WERI-Rb-1 (cell line): Measurements from ENCODE around the gene SLC16A3.

Experiments
- DNase-seq: peaks from one replicate; pipeline ENCODE4 v3.0.0-alpha.2; 2020
- H3K27ac ChIP-seq: fragments of 250-450 bp; sonication (Bioruptor Pico); 2 replicates; pipeline ENCODE4 v1.5.1; 2020; ENCODE audit warnings: mild to moderate bottlenecking, moderate library complexity
- H3K27me3 ChIP-seq: fragments of 250-450 bp; sonication (Bioruptor Pico); 2 replicates; pipeline ENCODE4 v1.5.1; 2021; ENCODE audit warnings: mild to moderate bottlenecking, low read depth, moderate library complexity; ENCODE audit not compliant: insufficient read depth, severe bottlenecking
- H3K36me3 ChIP-seq: fragments of 250-450 bp; sonication (Bioruptor Pico); 2 replicates; pipeline ENCODE4 v1.5.1; 2020; ENCODE audit warnings: mild to moderate bottlenecking, moderate library complexity
- H3K4me3 ChIP-seq: 2 replicates; pipeline ENCODE4 v1.5.1; 2011; ENCODE audit warnings: low read depth, mild to moderate bottlenecking, control low read depth, low read length
- H3K9me3 ChIP-seq: fragments of 250-450 bp; sonication (Bioruptor Pico); 2 replicates; pipeline ENCODE4 v1.5.1; 2021; ENCODE audit warnings: mild to moderate bottlenecking, moderate library complexity; ENCODE audit not compliant: severe bottlenecking
- CTCF ChIP-seq: IDR thresholded peaks from 2 replicates; pipeline ENCODE4 v1.5.1; 2011; ENCODE audit warnings: low read depth, mild to moderate bottlenecking, control low read depth, inconsistent platforms, low read length

Gene SLC16A3

GRCh38 chr17:82237083-82237745, 8.4 kb downstream of the SLC16A3 start:
- Histone ChIP-seq H3K9me3 (peaks cover 3% of the 10 kb centered on the region), H3K27me3 (no peaks in the 10 kb centered on the region), H3K27ac (peak overlapping the region; percentile 7), H3K4me3 (no peak overlapping the region), H3K36me3 (peaks cover 35% of the 10 kb centered on the region)
- DNase-seq, result no peak
- TF ChIP-seq CTCF, result no peak

- Histone ChIP-seq H3K4me3 (no peak overlapping the region), H3K9me3 (peaks cover 3% of the 10 kb centered on the region), H3K27me3 (no peaks in the 10 kb centered on the region), H3K36me3 (peaks cover 42% of the 10 kb centered on the region), H3K27ac (peak overlapping the region; percentile 27)
- DNase-seq, result no peak
- TF ChIP-seq CTCF, result no peak
These were observed 9.1 kb downstream of the SLC16A3 start for GRCh38 chr17:82237746-82238471.

- Histone ChIP-seq H3K27ac (peak overlapping the region; percentile 27), H3K4me3 (peak overlapping the region; percentile 27)
These were observed 9.8 kb downstream of the SLC16A3 start for GRCh38 chr17:82238472-82239201.

GRCh38 chr17:82239401-82239925, 10.6 kb downstream of the SLC16A3 start:
- H3K36me3 ChIP-seq, result peaks cover 57% of the 10 kb centered on the region
- H3K27me3 ChIP-seq, result no peaks in the 10 kb centered on the region
- H3K9me3 ChIP-seq, result peaks cover 3% of the 10 kb centered on the region
- DNase-seq, result no peak
- TF ChIP-seq CTCF, result no peak
- H3K27ac ChIP-seq, result no peak overlapping the region
- no peak overlapping the region for H3K4me3 ChIP-seq

More at GRCh38 chr17:82238472-82239201, 9.8 kb downstream of the SLC16A3 start:
- Histone ChIP-seq H3K9me3 (peaks cover 3% of the 10 kb centered on the region), H3K27me3 (no peaks in the 10 kb centered on the region), H3K36me3 (peaks cover 49% of the 10 kb centered on the region)
- peak; percentile 85 for DNase-seq
- TF ChIP-seq CTCF, result no peak

DNA sequence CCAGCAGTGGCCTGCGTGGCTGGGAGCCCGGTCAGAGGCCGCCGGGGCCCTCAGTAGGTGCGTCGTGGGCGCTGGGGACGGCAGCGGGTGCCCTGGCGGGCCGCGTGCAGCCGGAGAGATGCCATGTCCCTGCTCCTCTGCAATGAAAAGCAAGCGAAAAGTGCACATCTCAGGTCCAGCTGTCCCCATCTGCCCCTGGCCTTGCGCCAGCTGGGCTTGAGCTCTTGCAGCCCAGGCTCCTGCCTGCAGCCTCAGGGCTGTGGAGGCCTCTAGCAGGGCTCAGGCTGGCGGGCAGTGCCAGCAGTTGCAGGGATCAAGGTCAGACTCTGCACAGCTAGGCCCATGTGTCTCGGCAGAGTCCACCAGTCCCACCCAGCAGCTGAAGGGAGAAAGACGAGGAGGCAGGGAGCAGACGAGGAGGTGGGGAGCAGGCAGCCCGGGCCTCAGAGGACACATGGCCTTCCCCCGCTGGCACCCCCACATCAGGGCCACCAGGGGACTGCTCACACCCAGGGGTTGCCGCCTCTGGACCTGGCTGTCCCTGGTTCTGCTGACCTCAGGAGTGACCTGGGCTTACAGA, 11.2 kb downstream of the SLC16A3 start:
- Histone ChIP-seq H3K9me3 (peaks cover 3% of the 10 kb centered on the region), H3K27me3 (no peaks in the 10 kb centered on the region), H3K4me3 (no peak overlapping the region), H3K36me3 (peaks cover 63% of the 10 kb centered on the region), H3K27ac (peak overlapping the region; percentile 30; the same call in 1 of the 2 replicates)
- DNase-seq, result no peak
- no peak for TF ChIP-seq CTCF
